GM12878 (cell line): ENCODE data around the gene PDPN.

Source experiments
- CREB1 ChIP-seq: IDR thresholded peaks from 2 replicates; pipeline ENCODE4 v1.6.1; 2012; ENCODE audit warnings: low read depth, mild to moderate bottlenecking, inconsistent platforms
- ELK1 ChIP-seq: IDR thresholded peaks from 2 replicates; pipeline ENCODE4 v1.6.1; 2012; ENCODE audit warnings: low read depth, low read length, improper control_type of control experiment
- EP300 ChIP-seq, 2 experiments: fragments of 150-350 bp in 1 of 2; IDR thresholded peaks; 2 replicates each; pipeline ENCODE4 v1.6.1; 2011 to 2012; ENCODE audit warnings: low read depth in 2 of 2, low read length in 2 of 2, borderline replicate concordance in 1 of 2, improper control_type of control experiment in 1 of 2, inconsistent platforms in 1 of 2; ENCODE audit not compliant: control insufficient read depth in 1 of 2
- ETV6 ChIP-seq, 2 experiments: fragments of 450-650 bp in 1 of 2; IDR thresholded peaks in 1 of 2; conservative IDR thresholded peaks in 1 of 2; 2 replicates each; pipeline ENCODE4 v1.6.1; 2014; ENCODE audit warnings: antibody characterized with exemption in 1 of 2, borderline replicate concordance in 1 of 2, low read depth in 1 of 2, mild to moderate bottlenecking in 1 of 2, moderate library complexity in 1 of 2
- NR2F1 ChIP-seq: fragments of 450-650 bp; conservative IDR thresholded peaks from 2 replicates; pipeline ENCODE4 v1.6.1; 2017; ENCODE audit warnings: mild to moderate bottlenecking
- SMC3 ChIP-seq: IDR thresholded peaks from 2 replicates; pipeline ENCODE4 v1.6.1; 2011; ENCODE audit warnings: low read length, improper control_type of control experiment, borderline replicate concordance
- SREBF2 ChIP-seq: IDR thresholded peaks from 2 replicates; pipeline ENCODE4 v1.6.1; 2012; ENCODE audit warnings: mild to moderate bottlenecking, low read length
- ZNF274 ChIP-seq: IDR thresholded peaks from one replicate; pipeline ENCODE4 v1.8.0; 2011; ENCODE audit not compliant: insufficient read length, insufficient read depth

GRCh38 chr1:13617108-13617507 lies 33.5 kb downstream of the PDPN start:
- TF ChIP-seq SMC3 (no peak), ETV6 (conservative IDR thresholded peaks at IDR 0.05 in 1 of 2, IDR thresholded peaks at IDR 0.05 in 1 of 2; ENCODE audit: borderline replicate concordance in 1 of 2, low read depth in 1 of 2) (no peak), EP300 (IDR thresholded peaks at IDR 0.05; ENCODE audit: borderline replicate concordance in 1 of 2, control insufficient read depth in 1 of 2, low read depth in 2 of 2, low read length in 2 of 2) (no peak), NR2F1 (no peak), ZNF274 (no peak), CREB1 (no peak), SREBF2 (no peak), ELK1 (no peak)
